GM19043 (cell line): ENCODE data around the gene CYP2W1.
"Not testable (repeated sequence)": the region's sequence is repeated elsewhere in the genome, so short reads cannot be mapped to it uniquely, and the experiment has no call there.

ENCODE experiments used
- ATAC-seq: cut with Tn5 transposase; IDR thresholded peaks from one replicate; pipeline ENCODE4 v1.9.1; 2021; ENCODE audit warnings: low read depth; ENCODE audit not compliant: unreplicated experiment

The CYP2W1 gene, protein sequence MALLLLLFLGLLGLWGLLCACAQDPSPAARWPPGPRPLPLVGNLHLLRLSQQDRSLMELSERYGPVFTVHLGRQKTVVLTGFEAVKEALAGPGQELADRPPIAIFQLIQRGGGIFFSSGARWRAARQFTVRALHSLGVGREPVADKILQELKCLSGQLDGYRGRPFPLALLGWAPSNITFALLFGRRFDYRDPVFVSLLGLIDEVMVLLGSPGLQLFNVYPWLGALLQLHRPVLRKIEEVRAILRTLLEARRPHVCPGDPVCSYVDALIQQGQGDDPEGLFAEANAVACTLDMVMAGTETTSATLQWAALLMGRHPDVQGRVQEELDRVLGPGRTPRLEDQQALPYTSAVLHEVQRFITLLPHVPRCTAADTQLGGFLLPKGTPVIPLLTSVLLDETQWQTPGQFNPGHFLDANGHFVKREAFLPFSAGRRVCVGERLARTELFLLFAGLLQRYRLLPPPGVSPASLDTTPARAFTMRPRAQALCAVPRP

DNA sequence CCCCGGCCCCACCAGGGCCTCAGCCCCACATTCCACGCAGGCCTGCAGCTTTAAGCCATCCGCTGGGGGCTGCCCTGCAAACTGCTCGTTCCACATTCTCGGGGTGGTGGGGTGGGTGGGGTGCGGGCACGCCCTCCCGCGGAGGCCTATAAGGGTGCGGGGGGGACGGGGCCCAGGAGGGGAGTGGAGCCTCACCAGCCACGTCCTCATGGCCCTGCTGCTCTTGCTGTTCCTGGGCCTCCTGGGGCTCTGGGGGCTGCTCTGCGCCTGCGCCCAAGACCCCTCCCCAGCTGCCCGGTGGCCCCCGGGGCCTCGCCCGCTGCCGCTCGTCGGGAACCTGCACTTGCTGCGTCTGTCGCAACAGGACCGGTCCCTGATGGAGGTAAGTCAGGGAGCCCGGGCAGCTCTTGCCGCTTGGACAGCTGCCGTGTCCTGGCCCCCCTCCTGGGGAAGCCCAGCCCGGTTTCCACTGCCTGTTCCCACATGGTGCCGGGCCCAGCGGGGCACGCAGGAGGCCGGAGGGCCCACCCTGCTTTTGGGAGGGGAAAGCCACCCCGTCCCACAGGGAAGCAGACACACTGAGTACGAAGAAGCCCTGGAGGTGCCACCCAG is at the start of gene CYP2W1:
TSS of gene CYP2W1 (plus strand) at position 178 of the 612 bp plus-strand sequence. CDS start at position 209, 31 bp downstream.
- no peak for ATAC-seq

DNA sequence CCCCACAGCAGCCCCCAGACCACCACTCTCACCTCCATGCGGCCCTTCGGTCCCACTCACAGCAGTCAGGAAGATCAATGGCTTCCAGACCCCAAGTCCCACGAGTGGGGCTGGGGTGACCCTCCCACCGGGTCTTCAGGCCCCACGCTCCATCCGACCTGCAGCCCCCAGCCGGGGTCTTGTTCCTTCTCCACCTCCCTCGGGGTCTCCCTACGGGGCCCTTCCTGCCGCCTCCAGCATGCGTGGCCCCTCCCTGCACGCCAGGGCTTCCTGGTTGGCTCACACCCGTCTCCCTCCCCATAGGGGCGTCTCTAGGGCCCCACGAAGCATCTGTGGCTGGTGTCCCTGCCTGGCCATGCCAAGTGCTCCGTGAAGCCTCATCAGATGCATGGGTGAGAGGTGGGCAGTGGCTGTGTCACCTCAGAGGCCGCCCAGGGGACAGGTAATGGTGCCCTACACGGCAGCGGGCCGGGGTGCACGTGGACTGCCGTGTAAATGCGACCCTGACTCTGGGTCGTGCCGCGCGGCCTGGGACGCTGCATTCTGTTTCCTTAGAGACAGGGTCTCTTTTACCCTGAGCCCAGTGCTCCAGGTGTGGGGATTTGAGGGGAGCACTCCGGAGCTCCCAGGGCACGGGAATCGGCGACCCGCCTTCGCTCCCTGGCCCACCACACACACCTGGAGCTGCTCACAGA is 48.4 kb upstream of the CYP2W1 start:
- ATAC-seq, result no peak

DNA sequence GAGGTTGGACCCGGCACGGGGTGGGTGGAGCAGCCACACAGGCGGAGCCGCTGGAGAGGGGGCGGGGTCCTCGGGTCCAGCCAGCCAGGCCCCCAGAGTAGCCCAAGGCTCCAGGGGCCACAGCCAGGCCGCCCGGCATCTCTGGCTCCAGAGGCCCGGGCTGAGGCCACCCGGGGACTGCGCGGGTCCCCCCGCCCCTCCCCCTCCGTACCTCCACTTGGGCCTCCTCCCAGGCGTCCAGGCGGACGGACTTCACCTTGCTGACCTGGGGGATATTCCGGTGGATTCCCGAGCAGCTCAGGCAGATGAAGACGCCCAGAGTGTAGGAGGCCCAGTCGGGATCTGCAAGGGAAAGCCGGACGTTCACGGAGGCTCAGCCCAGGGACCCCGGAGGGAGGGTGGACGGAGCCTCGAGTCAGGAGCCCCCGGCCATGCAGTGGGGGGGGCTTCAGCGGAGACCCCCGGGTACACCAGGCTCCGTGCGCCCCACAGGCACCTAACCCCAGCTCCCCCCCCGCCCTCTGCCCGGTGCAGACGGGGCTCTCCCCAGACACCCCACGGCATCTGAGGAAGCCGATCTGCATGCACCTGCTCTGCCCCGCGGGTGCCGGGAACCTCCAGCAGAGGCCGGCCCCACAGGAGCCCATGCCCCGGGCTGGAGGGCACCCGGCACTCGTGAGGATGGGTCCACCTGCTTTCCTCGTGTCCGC is 47.7 kb upstream of the CYP2W1 start:
- no peak for ATAC-seq

DNA sequence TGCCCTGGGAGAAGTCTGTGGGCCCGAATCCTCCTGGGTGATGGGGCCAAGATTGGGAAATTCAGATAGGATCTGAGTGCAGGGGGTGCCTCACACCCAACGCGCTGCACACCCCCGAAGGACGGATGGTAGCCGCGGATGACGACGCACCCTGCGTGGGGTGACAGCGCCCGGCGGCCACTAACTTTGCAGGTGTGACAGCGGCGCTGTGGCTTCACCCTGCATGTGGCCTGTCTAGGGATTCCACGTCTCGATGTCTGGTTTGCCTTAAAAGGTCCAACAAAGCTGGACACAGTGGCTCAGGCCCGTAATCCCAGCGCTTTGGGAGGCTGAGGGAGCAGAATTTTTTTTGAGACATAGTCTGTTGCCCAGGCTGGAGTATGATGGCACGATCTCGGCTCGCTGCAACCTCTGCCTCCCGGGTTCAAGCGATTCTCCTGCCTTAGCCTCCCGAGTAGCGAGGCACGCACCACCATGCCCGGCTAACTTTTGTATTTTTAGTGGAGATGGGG is 47.1 kb upstream of the CYP2W1 start:
- ATAC-seq, result no peak

DNA sequence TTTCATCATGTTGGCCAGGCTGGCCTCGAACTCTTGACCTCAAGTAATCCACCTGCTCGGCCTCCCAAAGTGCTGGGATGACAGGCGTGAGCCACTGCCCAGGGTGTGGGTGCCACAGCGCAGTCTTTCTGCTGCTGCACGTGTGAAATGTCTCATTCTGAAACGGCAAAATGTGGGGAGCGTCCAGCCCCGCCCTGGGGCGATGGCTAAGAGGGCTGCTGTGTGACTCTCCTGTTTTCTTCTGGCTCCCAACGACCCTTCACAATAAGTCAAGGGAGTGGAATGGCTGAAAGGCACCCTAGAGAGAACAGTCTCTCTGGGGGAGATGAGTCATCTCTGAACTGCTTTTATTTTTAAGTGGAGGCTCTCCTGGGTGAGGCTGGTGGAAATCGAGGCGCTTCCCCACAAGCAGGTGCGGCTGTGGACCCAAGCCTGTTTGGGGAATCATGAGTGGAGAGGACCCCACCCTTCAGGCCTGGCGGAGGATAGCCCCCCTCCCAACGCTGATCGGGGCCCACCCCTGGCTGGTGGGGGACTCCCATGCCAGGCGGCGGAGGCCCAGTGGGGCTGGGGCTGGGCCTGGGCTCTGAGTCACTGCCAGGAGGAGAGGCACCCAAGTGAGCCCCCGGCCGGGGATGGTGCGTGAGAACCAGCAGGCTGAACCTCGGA is 46.5 kb upstream of the CYP2W1 start:
- ATAC-seq, result peak; percentile 89

DNA sequence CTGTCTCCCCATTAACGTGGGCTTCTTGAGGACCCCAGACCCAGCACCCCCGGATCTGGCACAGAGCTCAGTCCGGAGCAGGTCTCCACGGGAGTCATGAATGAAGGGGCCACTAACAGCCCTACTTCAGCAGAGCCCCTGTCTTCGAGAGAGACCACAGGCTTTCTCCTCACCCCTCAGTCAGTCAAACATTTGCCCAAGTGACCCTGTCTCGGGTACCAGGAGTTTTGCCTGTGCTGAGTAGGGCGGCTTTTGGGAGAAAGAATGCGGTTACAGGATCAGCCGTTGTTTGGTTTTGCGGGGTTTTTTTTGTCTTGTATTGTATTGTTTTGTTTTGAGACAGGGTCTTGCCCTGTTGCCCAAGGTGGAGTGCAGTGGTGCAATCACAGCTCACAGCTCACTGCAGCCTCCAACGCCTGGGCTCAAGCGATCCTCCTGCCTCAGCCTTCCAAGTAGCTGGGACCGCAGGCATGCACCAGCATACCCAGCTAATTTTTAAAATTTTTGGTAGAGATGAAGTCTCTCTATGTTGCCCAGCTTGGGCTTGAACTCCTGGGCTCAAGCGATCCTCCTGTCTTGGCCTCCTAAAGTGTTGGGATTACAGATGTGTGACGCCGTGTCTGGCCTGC is 45.0 kb upstream of the CYP2W1 start:
- no peak for ATAC-seq

DNA sequence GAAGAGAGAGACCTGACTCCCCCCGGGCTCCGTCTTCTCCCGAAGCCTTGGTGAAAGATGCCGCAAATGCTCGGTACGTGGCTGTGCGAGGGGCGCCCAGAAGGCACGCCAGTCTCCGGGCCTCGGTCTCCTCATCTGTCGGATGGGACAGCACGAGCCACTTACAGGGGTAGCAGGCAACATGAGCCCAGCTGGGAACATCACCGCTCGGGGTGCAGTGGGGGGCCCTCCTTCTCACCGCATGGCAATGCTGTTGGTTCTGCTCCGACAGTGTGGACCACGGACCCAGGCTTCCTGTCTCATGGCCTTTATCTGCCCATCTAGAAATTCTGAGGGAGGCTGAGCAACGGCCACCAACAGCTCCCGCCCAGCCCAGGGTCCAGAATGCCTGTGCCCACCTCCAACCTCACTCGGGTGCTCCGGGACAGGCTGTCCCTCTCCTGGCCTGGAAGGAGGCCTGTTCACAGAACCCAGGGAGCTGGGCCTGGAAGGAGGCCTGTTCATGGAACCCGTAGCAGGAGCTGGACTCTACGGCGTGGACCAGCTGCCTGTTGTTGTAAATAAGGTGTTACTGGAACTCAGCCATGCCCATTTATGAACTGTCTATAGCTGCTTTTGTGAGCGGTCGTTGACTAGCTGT is 44.3 kb upstream of the CYP2W1 start:
- ATAC-seq, result no peak

DNA sequence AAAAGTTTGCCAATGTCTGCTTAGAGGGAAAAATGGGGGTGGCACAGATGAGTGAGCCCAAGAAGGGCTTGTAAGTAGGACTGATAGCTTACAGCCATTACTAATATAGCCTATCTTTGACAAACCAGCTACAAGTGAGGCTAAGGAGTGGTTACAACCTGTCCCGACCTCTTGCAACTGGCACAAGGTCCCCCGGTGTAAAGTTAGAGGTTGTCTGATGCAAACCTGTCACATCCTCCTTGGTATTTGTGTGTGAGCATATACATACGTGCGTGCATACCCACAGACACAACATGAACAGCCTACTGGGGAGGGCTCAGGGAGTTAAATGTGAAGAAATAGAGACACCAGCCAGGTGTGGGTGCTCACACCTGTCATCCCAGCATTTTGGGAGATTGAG is 43.1 kb upstream of the CYP2W1 start:
- no peak for ATAC-seq

DNA sequence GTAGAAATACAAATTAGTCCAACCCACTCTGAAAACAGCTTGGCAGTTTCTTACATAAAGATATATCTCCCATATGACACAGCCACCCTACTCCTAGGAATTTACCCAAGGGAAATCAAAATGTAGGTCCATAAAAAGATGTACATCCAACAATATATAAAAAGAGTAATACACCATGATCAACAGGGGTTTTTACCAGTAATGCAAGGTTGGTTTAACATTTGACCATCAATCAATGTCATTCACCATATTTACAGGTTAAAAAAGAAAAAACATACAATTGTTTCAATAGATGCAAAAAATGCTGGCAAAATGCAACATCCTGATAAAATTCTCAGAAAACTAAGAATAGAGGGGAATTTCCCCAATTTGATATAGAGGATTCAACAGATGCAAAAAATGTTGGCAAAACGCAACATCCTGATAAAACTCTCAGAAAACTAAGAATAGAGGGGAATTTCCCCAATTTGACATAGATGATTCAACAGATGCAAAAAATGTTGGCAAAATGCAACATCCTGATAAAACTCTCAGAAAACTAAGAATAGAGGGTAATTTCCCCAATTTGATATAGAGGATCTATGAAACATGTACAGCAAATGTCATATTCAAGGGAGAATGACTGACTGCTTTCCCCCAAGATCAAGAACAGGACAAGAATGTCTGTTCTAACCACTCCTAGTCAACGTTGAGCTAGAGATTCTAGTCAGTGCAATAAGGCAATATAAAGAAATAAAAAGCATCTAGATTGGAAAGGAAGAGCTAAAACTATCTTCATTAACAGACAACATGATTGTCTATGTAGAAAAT is 42.2 kb upstream of the CYP2W1 start:
- ATAC-seq, result no peak

DNA sequence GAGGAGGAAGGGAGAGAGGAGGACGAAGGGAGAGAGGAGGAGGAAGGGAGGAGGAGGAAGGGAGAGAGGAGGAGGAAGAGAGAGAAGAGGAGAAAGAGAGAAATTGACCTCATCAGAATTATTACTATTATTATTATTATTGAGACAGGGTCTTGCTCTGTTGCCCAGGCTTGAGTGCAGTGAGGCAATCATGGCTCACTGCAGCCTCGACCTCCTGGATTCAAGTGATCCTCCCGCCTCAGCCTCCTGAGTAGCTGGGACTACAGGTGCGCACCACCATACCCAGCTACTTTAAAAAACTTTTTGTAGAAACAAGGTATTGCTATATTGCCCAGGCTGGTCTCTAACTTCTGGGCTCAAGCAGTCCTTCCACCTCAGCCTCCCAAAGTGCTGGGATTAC is 39.2 kb upstream of the CYP2W1 start:
- ATAC-seq, result not testable (repeated sequence)

DNA sequence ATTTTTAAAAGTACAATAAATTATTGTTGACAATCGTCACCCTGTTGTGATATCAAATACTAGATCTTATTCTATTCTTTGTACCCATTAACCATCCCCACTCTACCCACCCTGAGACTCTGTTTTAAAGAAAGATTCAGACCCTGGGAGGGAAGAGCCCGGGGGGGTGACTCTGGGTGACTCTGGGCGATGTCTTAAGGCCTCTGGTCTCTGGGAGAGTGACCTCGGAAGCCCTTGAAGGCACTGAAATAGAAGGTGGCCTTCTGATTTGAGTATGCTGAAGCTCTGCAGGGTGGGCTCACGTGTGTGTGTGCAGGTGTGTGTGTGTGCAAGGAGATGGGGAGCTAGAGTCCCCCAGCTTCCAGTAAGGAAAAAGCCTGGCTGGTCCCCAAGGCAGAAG is 38.2 kb upstream of the CYP2W1 start:
- no peak for ATAC-seq

DNA sequence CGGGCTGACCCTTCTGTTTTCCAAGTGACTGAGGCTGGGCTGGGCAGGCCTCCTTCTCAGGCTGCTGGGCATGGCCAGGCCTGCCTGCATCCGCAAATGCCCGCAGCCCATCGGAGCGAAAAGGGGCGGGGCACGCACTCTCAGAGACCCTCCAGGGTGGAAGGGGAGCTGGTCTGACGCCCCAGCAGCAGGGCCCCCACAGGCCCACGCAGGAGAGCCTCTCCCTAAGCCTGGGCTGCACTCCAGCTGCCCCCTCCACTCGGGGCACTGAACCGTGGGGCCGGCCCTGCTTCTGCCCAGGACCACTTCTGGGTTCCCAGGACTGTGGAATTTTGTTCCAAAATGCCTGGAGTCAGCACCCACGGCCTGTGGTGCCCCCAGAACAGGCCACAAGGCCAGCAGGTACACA is 37.8 kb upstream of the CYP2W1 start:
- no peak for ATAC-seq

DNA sequence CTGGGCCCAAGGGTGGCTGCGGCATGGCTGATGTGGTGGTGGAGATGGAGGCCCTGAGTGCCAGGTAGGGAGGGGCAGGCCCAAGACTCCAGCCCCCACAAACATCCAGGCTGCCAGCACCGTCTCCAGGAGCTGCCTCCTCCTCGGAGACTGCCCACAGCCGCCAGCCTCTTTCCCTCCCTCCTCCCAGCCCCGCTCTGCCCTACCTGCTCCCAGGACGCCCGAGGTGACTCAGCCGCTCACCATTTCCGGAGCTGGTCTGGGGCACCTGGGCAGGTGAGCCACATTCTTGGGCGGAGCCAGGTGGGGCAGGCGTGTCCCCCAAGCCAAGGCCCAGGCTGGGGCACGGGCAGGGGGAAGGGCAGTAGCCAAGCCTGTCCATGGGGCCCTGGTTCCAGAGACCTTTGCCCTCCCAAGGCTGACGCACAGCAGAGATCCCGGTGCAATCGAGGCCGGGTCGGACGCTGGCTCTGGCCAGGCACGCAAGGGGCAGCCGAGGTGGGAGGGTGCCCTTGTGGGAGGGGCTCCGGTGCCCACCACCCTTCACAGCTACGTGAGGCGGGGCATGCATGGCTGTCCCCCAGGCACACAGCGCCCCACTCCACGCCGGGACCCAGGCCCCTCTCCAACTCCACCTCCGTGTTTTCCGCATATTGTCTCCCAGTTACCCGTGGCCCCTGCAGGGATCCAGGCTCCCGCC is 37.3 kb upstream of the CYP2W1 start:
- no peak for ATAC-seq

DNA sequence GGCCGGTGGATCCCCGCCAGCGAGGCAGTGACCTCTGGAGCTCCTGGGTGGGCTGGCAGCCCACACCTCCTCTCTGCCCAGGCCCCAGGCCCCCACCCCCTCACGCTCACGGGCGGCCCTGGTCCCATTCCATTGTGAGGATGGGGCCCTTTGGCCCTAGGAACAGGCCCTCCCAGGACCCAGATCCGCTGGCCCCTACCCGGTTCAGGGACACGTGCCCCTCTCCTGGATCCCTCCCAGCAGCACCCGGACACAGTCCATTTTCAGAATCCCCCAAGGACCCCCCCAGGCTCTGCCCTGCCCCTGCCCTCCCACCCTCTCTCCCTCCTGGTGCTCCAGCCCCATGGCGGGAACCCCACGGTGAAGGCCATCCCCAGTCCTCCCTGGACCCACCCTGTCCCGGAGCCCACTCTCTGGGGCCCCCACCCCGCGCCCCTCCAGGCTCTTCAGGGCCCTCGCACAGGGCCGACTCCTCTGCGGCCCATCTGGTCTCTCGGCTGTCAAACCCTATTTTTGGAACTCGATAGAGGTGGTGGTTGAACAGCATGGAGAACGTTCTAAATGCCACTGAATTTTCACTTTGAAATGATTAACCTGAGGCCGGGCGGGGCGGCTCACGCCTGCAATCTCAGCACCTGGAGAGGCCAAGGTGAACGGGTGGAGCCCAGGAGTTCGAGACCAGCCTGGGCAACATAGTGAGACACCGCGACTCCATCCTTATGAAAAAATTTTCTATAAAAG is 36.6 kb upstream of the CYP2W1 start:
- no peak for ATAC-seq

DNA sequence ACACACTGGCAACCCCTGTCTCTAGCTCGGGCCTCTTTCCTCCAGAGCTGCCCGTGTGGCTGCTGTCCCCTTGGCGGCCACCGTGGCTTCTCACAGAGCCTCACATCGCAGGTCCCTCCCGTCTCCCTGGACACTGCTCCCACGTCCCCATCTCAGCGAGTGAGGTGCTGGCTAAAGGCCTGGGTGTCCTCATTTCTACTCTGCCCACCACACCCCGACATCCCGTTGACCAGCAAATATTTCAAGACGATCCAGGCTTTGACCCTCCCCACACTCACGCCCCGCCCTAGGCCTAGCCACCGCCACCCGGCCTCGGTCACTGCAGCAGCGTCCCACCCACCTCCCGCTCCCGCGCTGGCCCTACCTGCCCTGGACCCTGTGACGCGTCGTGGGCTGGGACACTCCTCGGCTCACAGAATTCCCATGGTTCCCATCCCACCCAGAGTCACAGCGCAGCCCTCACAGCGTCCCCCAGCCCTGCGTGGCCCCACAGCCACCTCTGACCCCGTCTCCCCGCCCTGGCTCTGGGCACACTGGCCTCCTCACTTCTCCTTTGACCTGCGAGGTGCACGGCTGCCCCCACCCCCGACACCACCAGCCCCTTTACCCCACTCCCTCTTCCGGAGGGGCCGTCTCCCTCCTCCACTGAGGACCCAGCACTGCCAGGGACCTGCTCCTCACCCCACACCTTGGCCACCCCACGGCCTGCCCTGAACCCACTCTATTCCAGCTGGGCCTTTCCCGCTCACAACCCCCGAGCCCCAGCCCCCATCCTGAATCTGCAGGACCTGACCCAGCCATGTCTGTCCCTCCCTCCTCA is 35.4 kb upstream of the CYP2W1 start:
- no peak for ATAC-seq
